HUDEP-2 (cell line): Measurements from ENCODE around the gene SUPT3H.

ENCODE experiments used
- DNase-seq, 76 experiments: peaks; one replicate each; lab custom pipeline; 2025; ENCODE audit not compliant: unreplicated experiment in 76 of 76; lab: John Stamatoyannopoulos, UW

SUPT3H gene

GRCh38 chr6:44780161-44780560 is 597.6 kb downstream of the SUPT3H start:
- DNase-seq, result no peak

GRCh38 chr6:44779130-44779826 is 598.5 kb downstream of the SUPT3H start:
- DNase-seq, result no peak
